ENCODE measurements around the gene SCRN2.

SCRN2 gene

GRCh38 chr17:47844814-47845715 is 4.0 kb upstream of the SCRN2 start:
- DNase-seq, result no peak

GRCh38 chr17:47844227-47844626 is 3.2 kb upstream of the SCRN2 start:
- DNase-seq, result no peak

- no peak for DNase-seq
Measured at GRCh38 chr17:47843391-47843730, 2.3 kb upstream of the SCRN2 start.

GRCh38 chr17:47841488-47842291 is 617 bp upstream of the SCRN2 start:
- no peak for DNase-seq

- DNase-seq, result no peak
Measured at GRCh38 chr17:47840001-47840741, 902 bp downstream of the SCRN2 start.

GRCh38 chr17:47839071-47839470 is 2.0 kb downstream of the SCRN2 start:
- DNase-seq, result no peak

- no peak for DNase-seq
Measured at GRCh38 chr17:47838636-47839035, 2.4 kb downstream of the SCRN2 start.

GRCh38 chr17:47837401-47838039 is 3.6 kb downstream of the SCRN2 start:
- DNase-seq, result no peak

GRCh38 chr17:47836601-47837000 is 4.5 kb downstream of the SCRN2 start:
- DNase-seq, result no peak

- no peak for DNase-seq
Measured at GRCh38 chr17:47834756-47835155, 6.3 kb downstream of the SCRN2 start.

GRCh38 chr17:47831934-47832327 is 9.1 kb downstream of the SCRN2 start:
- DNase-seq, result no peak

GRCh38 chr17:47831003-47831933 is 9.8 kb downstream of the SCRN2 start, which contains the start of the genes LRRC46 and MRPL10:
TSS of gene LRRC46 (plus strand) at chr17:47831670. CDS start at chr17:47831990, 320 bp downstream.
TSS of gene MRPL10 (minus strand) at chr17:47831541. CDS start at chr17:47831511, 30 bp downstream.
- DNase-seq, result peak; percentile 77

GRCh38 chr17:47830396-47831002 is 10.6 kb downstream of the SCRN2 start:
- DNase-seq, result no peak

GRCh38 chr17:47829870-47830269 is 11.2 kb downstream of the SCRN2 start:
- DNase-seq, result no peak

- no peak for DNase-seq
Measured at GRCh38 chr17:47823519-47823918, 17.6 kb downstream of the SCRN2 start.

- no peak for DNase-seq
Measured at GRCh38 chr17:47822785-47823184, 18.3 kb downstream of the SCRN2 start.

- peak; percentile 57 for DNase-seq
Measured at GRCh38 chr17:47821424-47822391, 19.4 kb downstream of the SCRN2 start, which contains the start of gene OSBPL7. TSS of gene OSBPL7 (minus strand) at chr17:47821794. CDS start at chr17:47820278, 1,516 bp downstream.

GRCh38 chr17:47821031-47821423 is 20.0 kb downstream of the SCRN2 start:
- DNase-seq, result no peak

- no peak for DNase-seq
Measured at GRCh38 chr17:47820033-47820789, 20.9 kb downstream of the SCRN2 start.

Measured in NCI-H1436 treated with DMSO at 0.1 percent for 48 hours (cell line).